C4-2B (cell line): ENCODE results near the gene IL37.

Experiments used
- H3K27ac ChIP-seq: fragments of 450-650 bp; 2 replicates; pipeline ENCODE4 v1.5.1; 2017
- CTCF ChIP-seq: fragments of 450-650 bp; conservative IDR thresholded peaks from 2 replicates; pipeline ENCODE4 v1.5.1; 2017; ENCODE audit warnings: mild to moderate bottlenecking
- ZFX ChIP-seq: fragments of 450-650 bp; IDR thresholded peaks from 2 replicates; pipeline ENCODE4 v1.6.1; 2017

Gene IL37

GRCh38 chr2:112876257-112876970, 34.6 kb upstream of the IL37 start:
- TF ChIP-seq CTCF (no peak), ZFX (no peak)
- no peak overlapping the region for H3K27ac ChIP-seq

GRCh38 chr2:112876971-112877361, 34.0 kb upstream of the IL37 start:
- no peak overlapping the region for H3K27ac ChIP-seq
- TF ChIP-seq CTCF (no peak), ZFX (no peak)

- H3K27ac ChIP-seq, result no peak overlapping the region
- no peak for TF ChIP-seq ZFX
- no peak for TF ChIP-seq CTCF
Measured at GRCh38 chr2:112877423-112877822, 33.5 kb upstream of the IL37 start.

- no peak for TF ChIP-seq CTCF
- no peak for TF ChIP-seq ZFX
- no peak overlapping the region for H3K27ac ChIP-seq
Measured at GRCh38 chr2:112879491-112880041, 31.4 kb upstream of the IL37 start.

- H3K27ac ChIP-seq, result no peak overlapping the region
- TF ChIP-seq CTCF, result no peak
- no peak for TF ChIP-seq ZFX
Measured at GRCh38 chr2:112880091-112880531, 30.9 kb upstream of the IL37 start.

- TF ChIP-seq CTCF (no peak), ZFX (no peak)
- H3K27ac ChIP-seq, result no peak overlapping the region
Measured at GRCh38 chr2:112880696-112881095, 30.3 kb upstream of the IL37 start.

GRCh38 chr2:112881217-112881985, 29.6 kb upstream of the IL37 start:
- no peak for TF ChIP-seq ZFX
- no peak for TF ChIP-seq CTCF

More at GRCh38 chr2:112881217-112881985, 29.6 kb upstream of the IL37 start:
- no peak overlapping the region for H3K27ac ChIP-seq
